Fibroblast of lung (primary cell): Measurements from ENCODE around the gene FUT4.

Experiments
- CTCF ChIP-seq, 2 donors: IDR thresholded peaks in 1 of 2; conservative IDR thresholded peaks in 1 of 2; 1 replicate in 1 of 2; 2 replicates in 1 of 2; pipeline ENCODE4 v1.5.1; 2011 to 2012; ENCODE audit warnings: low read length in 2 of 2, control low read depth in 1 of 2, inconsistent platforms in 1 of 2, low read depth in 1 of 2, mild to moderate bottlenecking in 1 of 2
- EZH2 ChIP-seq: IDR thresholded peaks from 2 replicates; pipeline ENCODE4 v1.5.1; 2012; ENCODE audit warnings: low read length, control low read depth, mild to moderate bottlenecking; ENCODE audit errors: missing control alignments

- TF ChIP-seq CTCF (conservative IDR thresholded peaks at IDR 0.05 in 1 of 2, IDR thresholded peaks at IDR 0.05 in 1 of 2; ENCODE audit: low read depth in 1 of 2, low read length in 2 of 2) (no peak), EZH2 (no peak)
Measured at GRCh38 chr11:94525546-94526324, 18.0 kb upstream of the FUT4 start.
